SIG-M5 treated with dmso at 0.1 percent for 504 hours (cell line): ENCODE data around the gene ADGRA1.

ENCODE experiments used
- DNase-seq: peaks from one replicate; lab custom pipeline; 2025; ENCODE audit not compliant: unreplicated experiment; lab: John Stamatoyannopoulos, UW

ADGRA1 gene

DNA sequence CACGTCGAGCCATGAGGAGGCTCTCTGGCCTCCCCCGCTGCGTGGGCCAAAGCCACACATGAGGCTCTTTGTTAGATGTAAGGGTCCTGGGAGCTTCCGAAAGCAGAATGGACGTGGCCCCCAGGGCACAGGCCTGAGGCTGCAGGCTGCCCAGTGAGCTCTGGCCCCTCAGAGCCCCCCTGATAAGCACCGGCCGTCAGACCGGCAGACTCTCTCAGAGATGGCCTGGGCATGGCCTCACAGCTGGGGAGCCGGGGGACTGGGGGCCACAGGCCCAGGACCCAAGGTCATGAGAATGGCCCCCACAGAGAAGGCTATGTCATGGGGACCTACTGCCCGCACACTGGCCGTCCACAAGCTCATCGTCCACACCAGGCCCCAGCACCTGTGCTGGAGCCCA is 31.7 kb upstream of the ADGRA1 start:
- DNase-seq = no peak

DNA sequence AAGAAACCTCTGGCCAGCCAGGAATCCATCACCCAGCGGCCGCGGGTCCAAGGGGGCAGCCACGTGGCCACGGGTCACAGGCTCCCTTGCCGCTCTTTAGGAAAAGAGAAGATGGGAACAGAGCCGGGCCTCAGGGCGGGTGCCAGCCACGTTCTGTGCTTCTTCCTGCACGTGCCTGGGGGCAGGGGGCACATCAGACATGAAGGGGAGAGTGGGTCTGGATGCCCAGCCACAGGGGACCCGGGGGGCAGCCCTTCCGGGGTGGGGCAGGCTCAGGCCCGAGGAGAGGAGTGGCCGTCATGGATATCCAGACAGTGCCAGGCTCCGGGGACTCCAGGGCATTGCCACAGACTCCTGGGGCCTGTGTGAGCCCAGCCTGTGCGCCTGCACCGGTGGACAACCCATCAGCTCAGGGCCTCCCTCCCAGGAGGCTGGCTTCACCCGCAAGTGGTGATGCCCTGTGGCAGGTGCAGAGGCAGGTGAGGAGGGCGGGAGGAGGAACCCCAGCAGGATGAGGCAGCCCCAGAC is 31.0 kb upstream of the ADGRA1 start:
- no peak for DNase-seq

DNA sequence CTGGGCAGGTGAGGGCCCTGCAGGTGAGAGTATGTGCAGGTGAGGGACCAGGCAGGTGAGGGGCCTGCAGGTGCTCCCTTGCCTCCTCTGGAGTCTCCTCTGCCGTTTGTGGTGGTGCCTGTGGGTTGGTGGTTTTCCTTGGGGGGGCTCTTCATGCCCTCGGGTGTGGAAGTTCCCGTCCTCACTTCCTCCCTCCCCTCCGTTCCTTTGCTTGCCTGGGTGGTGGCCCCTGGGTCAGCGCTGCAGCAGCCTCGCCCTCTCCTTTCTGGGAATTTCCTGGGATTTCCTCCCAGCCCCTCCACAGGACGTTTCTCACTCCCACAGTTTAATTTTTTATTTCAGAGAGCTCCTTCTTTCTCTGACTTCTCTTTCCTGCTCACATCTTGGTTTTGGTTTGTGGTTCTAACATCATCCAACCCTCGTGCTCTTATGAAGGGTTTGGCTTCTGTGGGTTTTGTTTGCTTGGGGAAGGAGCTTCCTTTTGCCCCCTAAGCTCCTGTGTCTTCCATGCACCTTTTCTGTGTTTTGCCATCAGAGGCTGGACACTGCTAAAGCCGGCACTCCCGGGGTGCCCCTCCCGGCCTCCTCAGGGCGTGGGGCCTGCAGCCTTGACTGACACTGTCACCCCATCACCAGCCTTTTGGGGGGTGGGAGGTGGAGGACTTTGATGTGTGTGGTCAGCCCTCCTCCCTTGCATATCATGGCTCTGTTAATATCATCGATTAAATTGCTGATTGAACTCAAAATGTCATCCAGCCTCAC is 29.2 kb upstream of the ADGRA1 start:
- peak; percentile 12 for DNase-seq

DNA sequence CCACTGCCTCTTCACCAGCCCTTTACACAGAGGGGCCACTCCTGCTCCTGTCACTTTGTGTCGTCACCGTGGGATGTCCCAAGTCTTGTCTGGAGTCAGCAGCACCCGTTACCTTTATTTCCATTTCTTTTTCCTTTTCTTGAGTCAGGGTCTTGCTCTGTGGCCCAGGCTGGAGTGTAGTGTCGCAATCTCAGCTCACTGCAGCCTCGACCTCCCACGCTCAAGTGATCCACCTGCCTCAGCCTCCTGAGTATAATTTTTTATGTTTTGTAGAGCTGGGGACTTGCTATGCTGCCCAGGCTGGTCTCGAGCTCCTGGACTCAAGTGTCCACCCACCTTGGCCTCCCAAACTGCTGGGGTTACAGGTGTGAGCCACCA is 28.6 kb upstream of the ADGRA1 start:
- no peak for DNase-seq

DNA sequence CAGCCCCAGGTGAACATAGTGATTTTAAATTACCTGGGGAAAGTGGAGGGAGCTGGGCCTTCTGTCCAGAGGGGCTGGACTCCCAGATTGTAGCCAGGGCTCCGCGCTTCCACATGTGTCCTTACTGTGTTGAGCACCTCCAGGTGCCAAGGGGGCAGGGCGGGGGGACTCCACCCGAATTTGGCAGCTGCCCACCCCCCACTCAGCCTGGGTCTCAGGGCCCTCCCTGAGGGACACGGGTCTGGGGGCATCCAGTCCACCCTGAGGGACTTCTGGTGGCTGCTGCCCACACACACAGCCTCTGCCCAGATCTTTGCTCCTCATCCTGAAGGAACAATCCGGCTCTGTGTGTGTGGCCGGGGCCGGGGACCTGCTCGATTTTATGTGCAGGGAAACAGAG is 28.2 kb upstream of the ADGRA1 start:
- no peak for DNase-seq

DNA sequence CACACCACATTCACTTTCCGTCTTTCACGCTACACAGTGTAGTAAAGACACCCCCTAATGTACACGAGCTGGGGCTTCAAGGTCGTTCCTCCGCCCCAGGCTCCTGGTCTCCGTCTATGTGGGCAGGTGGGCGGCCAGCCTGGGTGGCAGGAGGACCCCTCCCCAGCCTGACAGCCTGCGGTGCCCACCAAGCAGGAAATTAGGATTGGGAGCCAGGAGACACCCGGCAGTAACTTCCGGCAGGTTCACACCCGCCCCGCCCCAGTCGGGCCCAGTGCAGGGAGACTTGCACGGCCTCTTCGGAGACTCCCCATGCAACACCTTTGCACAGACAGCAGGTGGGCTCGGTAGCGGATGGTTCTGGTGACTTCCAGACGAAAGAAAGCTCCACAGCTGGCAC is 27.7 kb upstream of the ADGRA1 start:
- no peak for DNase-seq

DNA sequence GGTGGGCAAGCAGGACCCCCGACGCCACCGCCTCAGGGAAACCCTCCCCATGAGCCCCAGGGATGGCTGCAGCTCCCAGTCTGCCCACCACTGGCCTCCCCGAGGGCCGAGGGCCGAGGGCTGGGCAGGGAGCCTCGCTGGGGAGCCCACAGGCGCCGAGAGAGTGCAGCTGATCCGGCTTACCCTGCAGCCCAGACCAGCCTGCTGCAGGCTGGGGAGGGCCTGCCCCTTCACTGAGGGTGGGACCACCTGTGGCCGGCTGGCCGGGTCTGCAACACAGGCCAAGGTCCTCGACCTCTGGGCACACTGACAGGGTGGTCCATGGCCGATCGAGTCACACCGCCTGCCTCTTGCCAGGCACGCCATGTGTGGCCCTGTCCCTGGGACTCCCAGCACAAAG is 27.3 kb upstream of the ADGRA1 start:
- DNase-seq = no peak

DNA sequence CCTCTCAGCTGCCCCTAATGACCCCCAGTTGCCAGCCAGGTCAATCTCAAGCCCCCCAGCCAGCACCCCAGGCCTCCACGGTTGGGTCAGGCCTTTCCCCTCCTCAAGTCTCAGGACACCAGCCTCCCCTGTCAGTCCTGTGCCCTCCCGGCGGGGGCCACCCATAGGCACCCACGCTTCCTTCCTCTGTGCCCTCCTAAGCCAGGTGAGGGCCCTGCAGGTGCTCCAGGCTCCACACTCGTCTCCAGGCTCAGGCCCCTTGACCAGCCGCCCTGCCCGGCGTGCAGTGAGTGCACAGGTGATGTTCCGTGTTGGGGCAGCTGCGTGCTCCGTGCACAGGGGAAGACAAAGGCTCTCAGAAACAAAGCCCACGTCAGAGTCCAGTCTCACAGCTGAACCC is 26.8 kb upstream of the ADGRA1 start:
- no peak for DNase-seq

DNA sequence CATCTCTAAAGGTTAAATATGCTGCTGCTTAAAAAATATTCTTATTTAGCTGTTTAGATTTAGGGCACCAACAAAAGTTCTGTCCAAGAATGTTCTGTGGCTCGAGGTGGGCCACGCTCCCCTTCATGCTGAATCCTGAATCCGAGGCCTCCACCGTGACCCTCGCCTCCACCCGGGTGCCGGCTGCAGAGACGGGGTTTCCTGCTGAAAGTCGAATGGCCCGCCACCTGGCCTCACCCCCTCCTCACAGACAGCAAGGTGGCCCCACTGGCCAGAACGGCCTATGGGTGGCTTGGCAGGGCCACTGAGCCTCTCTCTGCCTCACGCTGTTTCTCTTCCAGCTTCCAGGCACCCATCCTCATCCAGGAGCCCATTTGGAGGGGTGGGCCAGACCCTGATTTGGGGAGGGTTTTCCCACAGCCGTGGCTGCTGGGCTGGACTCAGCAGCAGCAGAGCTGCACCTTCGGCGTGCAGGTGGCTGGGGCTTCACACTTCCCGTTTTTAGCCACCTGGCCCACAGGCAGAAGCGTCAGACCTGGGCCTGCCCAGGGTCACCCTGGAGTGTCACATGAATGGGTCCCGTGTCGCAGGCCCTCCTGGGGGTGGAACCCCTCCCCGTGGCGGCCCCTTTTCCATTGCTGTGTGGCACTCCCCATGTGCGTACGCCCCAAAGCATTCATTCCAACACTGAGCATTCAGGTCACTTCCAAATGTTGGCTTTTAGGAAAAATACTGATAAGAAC is 26.3 kb upstream of the ADGRA1 start:
- no peak for DNase-seq

DNA sequence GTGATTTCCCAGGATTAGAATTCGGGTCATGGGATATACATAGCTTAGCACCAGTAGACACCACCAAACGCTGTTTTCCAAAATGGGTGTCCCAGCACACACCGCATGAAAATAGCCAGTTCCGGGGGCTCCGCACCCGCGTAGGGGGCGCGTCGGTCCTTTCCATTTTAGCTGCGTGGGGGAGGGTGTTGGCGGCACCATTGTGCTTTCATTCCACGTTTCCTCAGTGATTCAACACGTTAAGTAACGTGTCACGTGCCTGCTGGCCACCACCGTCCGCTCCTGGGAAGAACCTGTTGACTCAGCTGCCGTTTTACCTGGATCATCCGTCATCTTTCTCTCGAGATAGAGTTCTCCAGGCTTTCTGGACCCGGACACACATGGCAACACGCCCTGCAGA is 25.6 kb upstream of the ADGRA1 start:
- DNase-seq = no peak

DNA sequence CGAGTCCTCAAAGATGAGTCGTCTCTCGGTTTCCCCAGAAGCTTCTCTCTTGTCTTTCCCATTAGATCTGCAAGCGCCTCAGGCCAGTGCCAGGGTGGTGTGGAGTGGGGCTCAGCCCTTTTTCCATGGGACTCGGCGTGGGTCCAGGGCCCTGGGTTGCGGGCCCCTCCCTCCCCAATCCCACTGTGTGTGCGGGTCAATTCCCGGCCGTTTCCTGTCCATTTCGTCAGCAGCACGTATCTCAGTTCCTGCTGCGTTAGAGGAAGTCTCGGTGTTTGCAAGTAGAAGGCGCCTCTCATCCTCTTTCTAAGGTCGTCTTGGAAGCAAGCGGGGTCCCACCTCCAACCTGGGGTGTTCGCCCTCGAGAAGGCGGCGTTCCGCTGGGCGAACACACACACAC is 25.1 kb upstream of the ADGRA1 start:
- DNase-seq = no peak

DNA sequence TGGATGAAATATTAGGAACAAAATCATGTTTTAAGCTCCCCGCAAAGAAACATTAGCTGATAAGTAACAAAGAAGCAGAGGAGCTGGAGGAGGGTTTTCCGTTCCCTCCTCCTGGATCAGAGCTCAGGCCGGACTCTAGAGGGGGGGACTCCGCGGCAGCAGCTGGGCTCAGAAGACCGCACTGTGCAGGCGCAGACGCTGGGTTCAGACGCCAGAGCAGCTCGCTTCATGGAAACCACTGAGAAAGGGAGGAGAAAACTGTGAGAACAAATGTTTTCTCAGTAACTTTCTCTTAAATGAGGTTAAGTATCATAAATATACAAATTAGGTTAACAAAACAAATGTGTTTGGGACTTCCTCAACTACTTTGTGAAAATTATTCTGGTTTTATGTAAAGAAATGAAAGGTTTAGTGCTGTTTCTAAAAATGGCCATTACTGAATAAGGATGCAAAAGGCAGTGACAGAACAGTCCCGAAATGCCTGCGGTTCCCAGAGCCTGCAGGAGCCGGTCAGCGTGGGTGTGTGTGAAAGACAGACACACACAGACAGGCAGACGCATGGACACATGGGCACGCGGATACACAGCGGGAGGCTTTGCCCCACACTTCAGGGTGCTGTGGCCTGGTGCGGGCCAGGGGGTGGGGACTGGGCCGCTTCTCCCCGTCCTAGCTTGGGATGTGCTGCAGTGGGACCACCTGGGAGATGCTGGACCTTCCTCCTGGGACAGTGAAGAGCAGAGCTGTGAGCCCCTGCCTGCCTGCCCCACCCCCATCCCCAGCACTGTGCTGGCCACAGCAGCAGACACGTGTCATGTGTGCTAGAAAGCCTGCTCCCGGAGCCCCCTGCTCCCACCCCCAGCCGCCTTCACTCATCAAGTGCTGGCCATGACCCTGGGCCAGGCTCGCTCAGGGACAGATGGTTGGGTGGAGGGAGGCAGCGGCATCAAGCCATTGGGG is 20.3 kb upstream of the ADGRA1 start:
- no peak for DNase-seq

DNA sequence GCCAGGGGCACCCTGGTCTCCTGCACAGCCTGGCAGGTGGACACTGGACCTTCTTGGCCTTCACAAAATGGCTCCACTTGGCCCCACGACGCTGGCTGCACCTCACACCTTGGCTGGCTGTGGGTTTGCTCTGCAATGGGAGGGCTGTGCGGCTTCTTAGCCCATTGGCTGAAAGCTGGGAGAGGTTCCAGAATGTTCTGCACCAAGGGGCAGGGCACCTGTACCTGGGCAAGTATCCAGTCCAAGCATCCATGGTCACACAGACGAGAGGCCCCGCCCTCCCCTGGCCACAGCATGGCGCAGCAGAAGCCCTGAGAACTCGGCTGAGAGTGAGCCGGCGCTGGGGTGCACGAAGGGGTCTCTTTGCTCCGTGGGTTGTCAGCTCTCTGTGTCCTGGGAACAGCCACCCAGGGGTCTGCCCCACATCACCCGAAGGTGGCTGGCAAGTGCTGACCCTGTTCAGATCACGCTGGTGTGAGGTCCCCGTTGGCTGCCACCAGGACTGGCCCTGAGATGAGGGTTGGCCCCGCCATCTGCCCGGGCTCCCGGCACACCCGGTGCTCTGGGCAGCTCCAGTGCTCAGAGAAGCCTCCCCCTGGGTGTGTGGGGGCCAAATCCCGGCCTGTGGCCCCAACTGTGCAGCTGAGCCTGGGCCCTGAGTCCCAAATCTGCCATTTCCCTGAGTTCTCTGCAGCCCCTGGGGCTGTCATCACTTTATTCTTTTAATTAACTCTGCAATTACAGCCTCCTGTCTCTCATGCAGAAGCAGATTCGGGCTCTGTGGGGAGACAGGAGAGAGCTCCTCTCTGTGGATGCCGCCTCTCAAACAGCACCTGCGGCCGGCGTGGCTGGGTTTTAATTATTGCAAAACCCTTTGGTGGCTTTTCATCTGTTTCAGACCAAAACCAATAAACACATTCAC is 19.4 kb upstream of the ADGRA1 start:
- no peak for DNase-seq

DNA sequence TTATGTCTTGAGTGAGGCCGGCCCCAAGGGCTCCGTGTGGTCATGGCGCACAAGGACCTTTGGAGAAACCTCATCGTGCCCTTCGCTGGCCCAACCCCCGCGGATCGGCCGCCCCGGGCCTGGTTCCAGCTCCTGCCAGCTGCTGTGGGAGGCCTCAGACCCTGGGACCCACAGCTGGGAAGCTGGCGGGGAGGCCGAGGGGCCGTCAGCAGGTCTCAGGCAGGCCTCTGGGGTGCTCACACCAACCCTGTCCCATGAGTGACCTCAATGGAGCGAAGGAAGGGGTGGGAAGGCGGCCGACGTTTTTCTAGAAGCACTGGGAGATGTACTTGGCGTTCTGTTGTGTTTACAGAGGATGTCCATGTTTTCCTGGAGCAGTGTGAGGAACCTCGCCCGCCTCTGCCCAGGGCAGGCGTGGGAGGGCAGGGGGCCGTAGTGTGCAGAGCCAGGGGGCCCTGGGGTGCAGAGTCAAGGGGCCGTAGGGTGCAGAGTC is 18.6 kb upstream of the ADGRA1 start:
- no peak for DNase-seq

DNA sequence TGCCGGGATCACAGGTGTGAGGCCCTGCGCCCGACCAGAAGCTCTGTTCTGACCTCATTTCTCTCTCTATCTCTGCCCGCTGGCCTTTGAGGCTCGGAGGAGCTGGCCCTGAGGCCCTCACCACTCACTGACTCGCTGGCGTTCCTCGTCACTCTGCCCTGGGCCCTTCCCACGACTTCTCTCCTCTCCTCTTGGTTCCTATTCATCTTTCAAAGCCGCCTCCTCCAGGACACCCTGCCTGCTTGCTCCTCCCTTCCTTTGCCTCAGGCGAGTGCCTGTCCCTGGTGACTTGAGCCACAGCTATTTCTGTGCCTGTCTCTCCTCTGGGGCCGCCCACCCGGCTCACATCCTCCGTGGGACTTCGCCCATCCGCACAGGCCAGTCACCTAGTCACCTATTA is 17.3 kb upstream of the ADGRA1 start:
- no peak for DNase-seq

DNA sequence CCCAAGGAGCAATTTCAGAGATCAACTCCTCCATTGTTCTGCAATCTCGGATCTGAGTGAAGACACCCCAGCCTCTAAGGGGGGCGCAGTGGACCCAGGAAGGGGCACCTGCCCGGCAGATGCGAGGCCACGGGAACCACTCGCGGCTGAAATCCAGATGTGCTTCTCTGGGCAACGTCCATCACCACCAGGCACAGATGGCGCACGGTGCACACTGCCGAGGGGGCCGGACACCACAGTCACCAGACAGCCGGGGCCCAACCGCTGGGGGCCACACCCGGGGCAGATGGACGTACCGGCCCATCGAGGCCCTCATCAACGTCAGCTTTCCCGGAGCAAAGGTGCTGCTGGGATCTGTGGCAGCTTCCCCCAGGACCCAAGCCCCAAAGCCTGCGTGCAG is 16.9 kb upstream of the ADGRA1 start:
- no peak for DNase-seq

DNA sequence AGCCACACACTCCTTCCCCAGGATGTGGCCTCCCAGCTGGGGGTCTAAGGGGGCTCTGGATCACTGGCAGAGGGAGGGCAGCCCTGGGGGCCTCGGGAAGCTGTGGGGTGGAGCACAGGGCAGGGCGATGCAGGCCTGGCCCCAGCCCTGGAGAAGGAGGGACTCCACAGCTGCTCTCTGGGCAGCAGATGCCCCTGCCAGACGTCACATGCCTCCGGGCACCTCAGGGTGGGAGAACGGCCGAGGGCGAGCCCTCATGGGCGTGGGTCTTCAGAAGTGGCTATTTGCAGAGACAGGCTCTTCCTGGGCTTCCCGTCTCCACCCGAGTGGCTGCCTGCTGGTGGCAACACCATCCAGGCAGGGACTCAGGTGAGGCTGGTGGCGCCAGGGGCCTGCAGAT is 16.0 kb upstream of the ADGRA1 start:
- no peak for DNase-seq

DNA sequence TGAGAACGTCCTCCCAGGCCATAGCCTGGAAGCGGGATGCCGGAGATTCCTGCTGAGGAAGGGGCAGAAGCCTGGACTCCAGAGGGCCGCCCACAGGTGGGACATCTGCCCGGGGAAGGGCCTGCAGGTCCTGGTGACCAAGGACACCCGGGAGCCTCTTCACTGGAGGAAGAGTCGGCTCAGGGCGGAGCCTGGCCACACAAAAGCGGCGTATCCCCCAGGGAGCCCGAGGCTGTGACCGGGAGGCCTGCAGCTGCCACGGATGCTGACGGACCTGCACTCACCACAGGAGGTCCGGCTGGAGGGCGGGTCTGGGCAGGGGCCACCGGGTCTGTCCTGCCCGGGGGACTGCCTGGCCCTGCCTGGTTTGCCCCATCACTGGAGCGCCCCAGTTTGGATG is 15.5 kb upstream of the ADGRA1 start:
- DNase-seq = no peak

DNA sequence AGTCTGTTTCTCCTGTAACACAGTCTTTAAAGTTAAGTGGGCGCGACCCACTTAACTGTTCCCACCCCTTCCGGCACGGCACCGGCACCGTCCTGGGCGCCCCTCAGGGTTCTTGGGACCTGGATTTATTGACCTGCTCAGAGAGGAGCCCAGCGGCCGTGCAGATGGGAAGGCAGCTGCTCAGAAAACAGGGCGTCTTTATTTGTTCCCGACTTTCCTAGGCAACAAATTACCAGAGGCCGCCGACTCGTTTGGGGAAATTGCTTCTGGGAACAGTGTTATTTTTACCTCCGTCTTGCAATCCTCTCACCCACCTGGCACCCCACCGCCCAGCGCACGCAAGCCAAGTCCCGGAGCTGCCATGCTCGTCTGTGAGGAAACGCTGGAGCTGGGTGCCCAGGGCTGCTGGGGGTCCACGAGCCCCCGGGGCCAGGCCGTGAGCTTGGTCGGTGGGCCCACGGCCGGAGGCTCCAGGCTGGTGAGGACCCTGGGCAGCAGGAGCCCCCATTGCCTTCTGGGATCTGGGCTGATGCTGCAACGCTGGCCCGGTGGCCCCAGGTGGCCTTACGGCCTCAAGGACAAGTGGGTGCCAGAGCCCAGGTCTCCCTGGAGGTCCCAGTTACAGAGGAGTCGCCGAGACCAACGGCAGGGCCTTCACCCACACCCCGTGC is 14.9 kb upstream of the ADGRA1 start:
- no peak for DNase-seq
